CD4-positive, alpha-beta T cell treated with Interleukin-2 at 100 ng/mL for 4 hours (primary cell): ENCODE data around the gene HHATL.

Experiments used
- DNase-seq: peaks from one replicate; pipeline ENCODE4 v3.0.0-alpha.2; 2020; ENCODE audit warnings: low spot score

Gene HHATL

GRCh38 chr3:42712344-42712648, 9.7 kb upstream of the HHATL start:
- DNase-seq = no peak

GRCh38 chr3:42711491-42712343, 9.1 kb upstream of the HHATL start:
- no peak for DNase-seq

- DNase-seq = no peak
Measured at GRCh38 chr3:42710323-42711021, 7.9 kb upstream of the HHATL start.

- DNase-seq = no peak
Measured at GRCh38 chr3:42709621-42710020, 7.0 kb upstream of the HHATL start.

GRCh38 chr3:42708611-42709151, 6.1 kb upstream of the HHATL start:
- DNase-seq = no peak

- no peak for DNase-seq
Measured at GRCh38 chr3:42707620-42708355, 5.2 kb upstream of the HHATL start.

GRCh38 chr3:42706721-42707619, 4.4 kb upstream of the HHATL start:
- DNase-seq = no peak

GRCh38 chr3:42705962-42706585, 3.5 kb upstream of the HHATL start:
- DNase-seq = no peak

- DNase-seq = no peak
Measured at GRCh38 chr3:42705058-42705767, 2.6 kb upstream of the HHATL start.

- DNase-seq = no peak
Measured at GRCh38 chr3:42704136-42704841, 1.7 kb upstream of the HHATL start.

GRCh38 chr3:42703695-42704025, 1.1 kb upstream of the HHATL start:
- DNase-seq = no peak

GRCh38 chr3:42702982-42703694, 540 bp upstream of the HHATL start:
- DNase-seq = no peak

GRCh38 chr3:42701371-42702065, 1.1 kb downstream of the HHATL start:
- peak; percentile 55 for DNase-seq

- DNase-seq = no peak
Measured at GRCh38 chr3:42700366-42701288, 2.0 kb downstream of the HHATL start.

- no peak for DNase-seq
Measured at GRCh38 chr3:42699511-42699971, 3.1 kb downstream of the HHATL start.

GRCh38 chr3:42698911-42699230, 3.7 kb downstream of the HHATL start:
- DNase-seq = no peak

GRCh38 chr3:42698216-42698910, 4.2 kb downstream of the HHATL start:
- no peak for DNase-seq
